Panc1 (cell line): Measurements from ENCODE around the gene LYPD6. TPM values are rescaled to one million over a fixed set of nuclear protein-coding genes. Genes with fewer than 3 reads are reported as not detected.

Source experiments
- ATAC-seq: fragments of 200-7000 bp; cut with Tn5 transposase; 2 replicates; pipeline ENCODE4 v1.9.1; 2020; ENCODE audit warnings: mild to moderate bottlenecking, moderate library complexity
- BruUV-seq: library from RNA; stranded (reverse); fragments of 400-500 nt; replicated peaks from 2 replicates; lab custom pipeline; 2021; lab: Mats Ljungman, UMichigan
- CTCF ChIA-PET: fragments of 300-600 bp; sonication (Branson Sonifier 250); formaldehyde crosslinking; loops from one replicate; lab custom pipeline; 2022; ENCODE audit warnings: antibody characterized with exemption; lab: Charles Lee
- POLR2A ChIA-PET: fragments of 300-600 bp; sonication (Branson Sonifier 250); formaldehyde crosslinking; loops from one replicate; lab custom pipeline; 2022; ENCODE audit warnings: antibody characterized with exemption; lab: Charles Lee
- DNase-seq: peaks from one replicate; pipeline ENCODE4 v3.0.0-alpha.2; 2010; ENCODE audit warnings: low read depth, low spot score
- H3K27ac ChIP-seq: 2 replicates; pipeline ENCODE4 v1.5.1; 2011; ENCODE audit warnings: mild to moderate bottlenecking, low read length, inconsistent platforms
- H3K27me3 ChIP-seq: fragments of 200-500 bp; sonication (Bioruptor generic); 2 replicates; pipeline ENCODE4 v1.6.0; 2014; ENCODE audit warnings: low read length, inconsistent platforms; ENCODE audit not compliant: control insufficient read depth, insufficient read depth
- H3K36me3 ChIP-seq: fragments of 200-500 bp; sonication (Bioruptor generic); 2 replicates; pipeline ENCODE4 v1.5.1; 2014; ENCODE audit warnings: inconsistent platforms, mild to moderate bottlenecking, low read length, moderate library complexity; ENCODE audit not compliant: control insufficient read depth, insufficient read depth
- H3K4me1 ChIP-seq: 2 replicates; pipeline ENCODE4 v1.5.1; 2011; ENCODE audit warnings: inconsistent platforms, mild to moderate bottlenecking, low read length, moderate library complexity; ENCODE audit not compliant: control insufficient read depth, insufficient read depth
- H3K4me3 ChIP-seq, 2 experiments: 2 replicates each; pipeline ENCODE4 v1.5.1; 2011 to 2012; ENCODE audit warnings: low read depth in 2 of 2, low read length in 2 of 2, mild to moderate bottlenecking in 2 of 2, inconsistent platforms in 1 of 2, moderate library complexity in 1 of 2
- H3K9me3 ChIP-seq: fragments of 200-500 bp; sonication (Bioruptor generic); 2 replicates; pipeline ENCODE4 v1.5.1; 2014; ENCODE audit warnings: low read depth, mild to moderate bottlenecking, inconsistent platforms, low read length, moderate library complexity; ENCODE audit not compliant: control insufficient read depth, insufficient read depth
- POLR2AphosphoS5 ChIP-seq: IDR thresholded peaks from 2 replicates; pipeline ENCODE4 v1.6.1; 2012; ENCODE audit warnings: mild to moderate bottlenecking, low read depth, low read length, moderate library complexity
- SIN3A ChIP-seq: IDR thresholded peaks from 2 replicates; pipeline ENCODE4 v1.6.1; 2012; ENCODE audit warnings: low read depth, mild to moderate bottlenecking, low read length, moderate library complexity, borderline replicate concordance; ENCODE audit not compliant: insufficient read depth
- TCF7L2 ChIP-seq: IDR thresholded peaks from 2 replicates; pipeline ENCODE4 v1.6.1; 2011; ENCODE audit warnings: mild to moderate bottlenecking, low read depth, low read length, inconsistent platforms
- in situ Hi-C: cut with HindIII; loops from 2 replicates; pipeline ENCODE4 v1.10.0; 2016; ENCODE audit warnings: low sequenced_read_pairs, low pct_unique_long_range_greater_than_20kb
- intact Hi-C: fragments of 100-400 bp; cut with micrococcal nuclease; formaldehyde crosslinking; loops from one replicate; pipeline ENCODE4 v1.10.0; 2022; ENCODE audit not compliant: unreplicated experiment
- total RNA-seq: library from RNA; stranded (reverse); gene quantifications from one replicate; pipeline ENCODE4 v1.2.1, GENCODE V29; 2021; ENCODE audit not compliant: unreplicated experiment
- TF ChIP-seq, protein P1 (sequence below), 2 experiments: IDR thresholded peaks; 2 replicates each; pipeline ENCODE4 v1.6.1; 2011 to 2012; ENCODE audit warnings: low read depth in 2 of 2, control low read depth in 1 of 2, low read length in 1 of 2, mild to moderate bottlenecking in 1 of 2, moderate library complexity in 1 of 2; ENCODE audit not compliant: insufficient read depth in 1 of 2
- TF ChIP-seq, protein P2 (sequence below): fragments of 450-650 bp; IDR thresholded peaks from 2 replicates; pipeline ENCODE4 v1.5.1; 2017; ENCODE audit warnings: mild to moderate bottlenecking

Gene LYPD6
- total RNA-seq, 1 experiment from 2014 or later, result 0.31 TPM

DNA sequence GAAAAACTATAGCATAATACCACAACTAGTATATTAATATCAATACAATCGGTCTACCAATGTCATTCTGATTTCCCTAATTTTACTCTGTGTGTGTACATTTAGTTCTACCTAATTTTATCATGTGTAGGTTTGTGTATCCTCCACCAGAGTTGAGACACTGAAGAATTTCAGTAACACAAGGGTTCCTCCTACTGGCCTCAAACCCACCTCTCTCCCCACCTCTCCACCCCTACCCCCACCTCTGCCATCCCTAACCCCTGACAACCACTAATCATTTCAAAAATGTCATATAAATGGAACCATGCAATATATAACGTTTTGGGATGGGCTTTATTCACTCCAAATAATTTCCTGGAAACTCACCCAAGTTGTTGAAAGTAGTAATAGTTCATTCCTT, 117.9 kb downstream of the LYPD6 start:
- ChIA-PET CTCF (no interaction called here), POLR2A (no interaction called here)
- BruUV-seq, result no TSS peak
- intact Hi-C loops, result no loop called here
- Histone ChIP-seq H3K4me1 (no peaks in the 10 kb centered on the region), H3K27ac (no peak overlapping the region), H3K36me3 (no peaks in the 10 kb centered on the region), H3K4me3 (no peak overlapping the region), H3K27me3 (no peaks in the 10 kb centered on the region), H3K9me3 (no peaks in the 10 kb centered on the region)
- DNase-seq (no peak), ATAC-seq (no peak)
- TF ChIP-seq POLR2AphosphoS5, result no peak
- TF ChIP-seq TCF7L2, result no peak
- no peak for TF ChIP-seq SIN3A
- TF ChIP-seq, protein P1, sequence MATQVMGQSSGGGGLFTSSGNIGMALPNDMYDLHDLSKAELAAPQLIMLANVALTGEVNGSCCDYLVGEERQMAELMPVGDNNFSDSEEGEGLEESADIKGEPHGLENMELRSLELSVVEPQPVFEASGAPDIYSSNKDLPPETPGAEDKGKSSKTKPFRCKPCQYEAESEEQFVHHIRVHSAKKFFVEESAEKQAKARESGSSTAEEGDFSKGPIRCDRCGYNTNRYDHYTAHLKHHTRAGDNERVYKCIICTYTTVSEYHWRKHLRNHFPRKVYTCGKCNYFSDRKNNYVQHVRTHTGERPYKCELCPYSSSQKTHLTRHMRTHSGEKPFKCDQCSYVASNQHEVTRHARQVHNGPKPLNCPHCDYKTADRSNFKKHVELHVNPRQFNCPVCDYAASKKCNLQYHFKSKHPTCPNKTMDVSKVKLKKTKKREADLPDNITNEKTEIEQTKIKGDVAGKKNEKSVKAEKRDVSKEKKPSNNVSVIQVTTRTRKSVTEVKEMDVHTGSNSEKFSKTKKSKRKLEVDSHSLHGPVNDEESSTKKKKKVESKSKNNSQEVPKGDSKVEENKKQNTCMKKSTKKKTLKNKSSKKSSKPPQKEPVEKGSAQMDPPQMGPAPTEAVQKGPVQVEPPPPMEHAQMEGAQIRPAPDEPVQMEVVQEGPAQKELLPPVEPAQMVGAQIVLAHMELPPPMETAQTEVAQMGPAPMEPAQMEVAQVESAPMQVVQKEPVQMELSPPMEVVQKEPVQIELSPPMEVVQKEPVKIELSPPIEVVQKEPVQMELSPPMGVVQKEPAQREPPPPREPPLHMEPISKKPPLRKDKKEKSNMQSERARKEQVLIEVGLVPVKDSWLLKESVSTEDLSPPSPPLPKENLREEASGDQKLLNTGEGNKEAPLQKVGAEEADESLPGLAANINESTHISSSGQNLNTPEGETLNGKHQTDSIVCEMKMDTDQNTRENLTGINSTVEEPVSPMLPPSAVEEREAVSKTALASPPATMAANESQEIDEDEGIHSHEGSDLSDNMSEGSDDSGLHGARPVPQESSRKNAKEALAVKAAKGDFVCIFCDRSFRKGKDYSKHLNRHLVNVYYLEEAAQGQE (IDR thresholded peaks at IDR 0.05; ENCODE audit: insufficient read depth in 1 of 2, low read depth in 2 of 2, low read length in 1 of 2), result no peak
- TF ChIP-seq, protein P2, sequence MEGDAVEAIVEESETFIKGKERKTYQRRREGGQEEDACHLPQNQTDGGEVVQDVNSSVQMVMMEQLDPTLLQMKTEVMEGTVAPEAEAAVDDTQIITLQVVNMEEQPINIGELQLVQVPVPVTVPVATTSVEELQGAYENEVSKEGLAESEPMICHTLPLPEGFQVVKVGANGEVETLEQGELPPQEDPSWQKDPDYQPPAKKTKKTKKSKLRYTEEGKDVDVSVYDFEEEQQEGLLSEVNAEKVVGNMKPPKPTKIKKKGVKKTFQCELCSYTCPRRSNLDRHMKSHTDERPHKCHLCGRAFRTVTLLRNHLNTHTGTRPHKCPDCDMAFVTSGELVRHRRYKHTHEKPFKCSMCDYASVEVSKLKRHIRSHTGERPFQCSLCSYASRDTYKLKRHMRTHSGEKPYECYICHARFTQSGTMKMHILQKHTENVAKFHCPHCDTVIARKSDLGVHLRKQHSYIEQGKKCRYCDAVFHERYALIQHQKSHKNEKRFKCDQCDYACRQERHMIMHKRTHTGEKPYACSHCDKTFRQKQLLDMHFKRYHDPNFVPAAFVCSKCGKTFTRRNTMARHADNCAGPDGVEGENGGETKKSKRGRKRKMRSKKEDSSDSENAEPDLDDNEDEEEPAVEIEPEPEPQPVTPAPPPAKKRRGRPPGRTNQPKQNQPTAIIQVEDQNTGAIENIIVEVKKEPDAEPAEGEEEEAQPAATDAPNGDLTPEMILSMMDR, result no peak
- in situ Hi-C loops, result no loop called here

DNA sequence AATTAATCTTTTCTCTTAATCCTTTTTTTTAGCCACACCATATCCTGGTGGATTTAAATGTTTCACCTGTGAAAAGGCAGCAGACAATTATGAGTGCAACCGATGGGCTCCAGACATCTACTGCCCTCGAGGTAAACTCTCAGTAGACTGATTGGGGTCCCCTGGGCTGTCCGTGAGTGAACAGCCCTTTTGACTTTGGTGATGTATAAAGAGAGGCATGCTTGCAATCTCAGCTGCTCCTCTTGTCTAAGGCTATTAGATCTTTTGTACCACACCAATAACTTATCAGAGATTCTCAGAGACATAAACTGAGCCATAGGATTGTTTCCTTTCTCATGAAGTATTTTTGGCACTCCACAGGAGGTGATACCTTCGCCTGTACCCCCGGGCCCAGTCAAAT, 118.6 kb downstream of the LYPD6 start:
- Histone ChIP-seq H3K9me3 (no peaks in the 10 kb centered on the region), H3K4me3 (no peak overlapping the region), H3K27ac (no peak overlapping the region), H3K4me1 (no peaks in the 10 kb centered on the region), H3K36me3 (no peaks in the 10 kb centered on the region), H3K27me3 (no peaks in the 10 kb centered on the region)
- intact Hi-C loops (no loop called here), in situ Hi-C loops (no loop called here)
- CTCF ChIA-PET, result no interaction called here
- no TSS peak for BruUV-seq
- ATAC-seq (no peak), DNase-seq (no peak)
- TF ChIP-seq, protein P1 (IDR thresholded peaks at IDR 0.05; ENCODE audit: insufficient read depth in 1 of 2, low read depth in 2 of 2, low read length in 1 of 2), result no peak
- TF ChIP-seq SIN3A (no peak), POLR2AphosphoS5 (no peak), TCF7L2 (no peak)
- TF ChIP-seq, protein P2, result no peak
- POLR2A ChIA-PET, result no interaction called here
